Activated CD4-positive, CD25-positive, alpha-beta regulatory T cell treated with anti-CD3 and anti-CD28 coated beads, Interleukin-2, amount 50 U/mL, for 24 hours (primary cell): ENCODE data around the gene TAS1R1.

Source experiments
- ATAC-seq, 2 donors: fragments of 150-1000 bp; cut with Tn5 transposase; one replicate each; pipeline ENCODE4 v1.10.0; 2021; ENCODE audit warnings: mild to moderate bottlenecking in 1 of 2, moderate library complexity in 1 of 2

The TAS1R1 gene

GRCh38 chr1:6614019-6614928 is 59.2 kb downstream of the TAS1R1 start:
- no peak for ATAC-seq

GRCh38 chr1:6614929-6615785 is 60.0 kb downstream of the TAS1R1 start:
- ATAC-seq = no peak

DNA sequence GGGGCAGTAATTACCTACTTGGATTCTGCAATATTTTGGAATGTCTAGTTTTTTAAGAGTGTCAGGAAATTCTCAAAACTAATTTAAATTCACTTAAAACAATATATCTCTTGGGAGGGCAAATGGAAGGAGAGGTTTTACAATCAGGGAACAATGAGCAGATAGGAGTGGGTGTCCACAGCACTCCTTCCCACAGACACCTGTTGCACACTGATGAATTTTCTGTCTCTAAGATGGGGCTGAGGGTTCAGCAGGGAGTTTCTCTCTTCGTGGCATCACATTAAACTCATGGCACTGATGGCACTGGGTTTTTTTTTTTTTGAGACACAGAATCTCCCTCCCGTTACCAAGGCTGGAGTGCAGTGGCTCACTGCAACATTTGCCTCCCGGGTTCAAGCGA is 63.9 kb downstream of the TAS1R1 start:
- no peak for ATAC-seq

GRCh38 chr1:6621429-6622391 is 66.6 kb downstream of the TAS1R1 start:
- ATAC-seq = no peak

GRCh38 chr1:6622396-6623152 is 67.5 kb downstream of the TAS1R1 start:
- no peak for ATAC-seq

DNA sequence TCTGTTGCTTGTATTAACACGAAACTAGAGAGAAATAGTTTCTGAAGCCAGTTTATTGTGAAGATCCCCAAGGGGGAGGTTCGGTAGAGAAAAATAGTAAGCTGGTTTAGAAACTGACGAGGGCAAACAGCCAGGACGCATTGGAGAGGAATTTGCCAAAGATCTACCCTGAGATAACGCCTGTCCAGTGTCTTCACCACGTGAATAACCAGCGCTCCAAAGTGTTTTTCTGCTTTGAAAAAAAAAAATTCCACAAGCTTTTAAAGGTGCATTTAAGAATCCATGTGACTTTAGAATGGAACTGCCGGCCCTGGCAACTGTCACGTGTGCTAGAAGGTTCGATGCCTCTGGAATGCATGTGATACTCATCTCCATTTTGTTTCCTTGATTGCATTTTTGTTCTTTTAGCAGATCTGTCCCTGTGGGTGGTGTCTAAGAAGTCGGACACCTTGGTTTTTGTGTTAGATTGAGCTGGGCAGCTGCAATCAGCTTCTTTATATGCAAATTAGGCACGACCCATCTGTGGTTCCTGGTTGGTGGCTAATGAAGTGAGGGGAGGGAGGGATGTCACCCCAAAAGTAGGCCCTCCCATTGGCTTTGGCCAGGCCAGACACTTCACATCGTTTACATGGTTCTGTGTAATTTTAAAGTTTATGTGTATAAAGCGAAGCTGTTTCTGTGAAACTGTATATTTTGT is 68.3 kb downstream of the TAS1R1 start:
- ATAC-seq = no peak

DNA sequence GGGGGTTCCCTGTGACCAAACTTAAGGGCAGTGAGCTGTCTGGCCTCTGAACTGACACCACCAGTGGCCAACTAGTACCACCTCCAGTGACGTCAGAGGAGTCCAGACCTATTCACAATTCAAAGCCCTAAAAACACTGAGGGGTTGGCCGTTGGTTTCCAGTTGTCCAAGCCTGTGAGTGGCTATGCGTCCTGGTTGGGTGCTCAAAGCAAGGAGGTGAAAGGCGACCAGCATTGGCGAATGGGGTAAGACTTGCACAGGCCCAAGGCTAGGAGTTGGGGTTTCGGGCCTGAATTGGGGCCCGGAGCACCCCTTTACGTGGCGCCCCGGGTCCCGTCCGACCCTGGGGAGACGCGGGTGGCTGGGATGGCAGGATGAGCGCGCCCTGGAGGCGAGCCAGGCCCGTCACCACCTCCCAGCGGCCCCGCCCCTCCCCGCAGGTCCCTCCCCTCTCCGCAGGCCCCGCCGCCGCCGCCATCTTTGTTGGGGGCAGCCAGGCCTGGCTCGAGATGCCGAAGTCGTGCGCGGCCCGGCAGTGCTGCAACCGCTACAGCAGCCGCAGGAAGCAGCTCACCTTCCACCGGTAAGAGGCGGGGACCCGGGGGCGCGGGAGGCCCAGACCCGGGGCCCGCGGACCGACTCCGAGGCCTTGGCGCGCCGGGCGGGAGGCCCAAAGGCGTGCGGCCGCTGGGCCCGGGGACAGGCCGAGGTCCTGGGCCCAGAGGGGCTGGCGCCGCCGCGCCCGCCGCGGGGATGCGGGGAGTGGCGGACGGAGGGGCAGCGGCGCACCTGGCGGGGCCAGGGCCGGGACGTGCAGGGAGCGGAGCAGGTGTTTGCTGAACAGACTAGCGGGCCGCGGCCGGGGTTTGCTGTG is 69.8 kb downstream of the TAS1R1 start, which contains the start of gene THAP3:
Gene THAP3, plus strand, starts transcription at position 159 of the 874 bp plus-strand sequence. Its CDS starts 351 bp downstream, at position 510.
- ATAC-seq = peak; percentile 95 to 97

DNA sequence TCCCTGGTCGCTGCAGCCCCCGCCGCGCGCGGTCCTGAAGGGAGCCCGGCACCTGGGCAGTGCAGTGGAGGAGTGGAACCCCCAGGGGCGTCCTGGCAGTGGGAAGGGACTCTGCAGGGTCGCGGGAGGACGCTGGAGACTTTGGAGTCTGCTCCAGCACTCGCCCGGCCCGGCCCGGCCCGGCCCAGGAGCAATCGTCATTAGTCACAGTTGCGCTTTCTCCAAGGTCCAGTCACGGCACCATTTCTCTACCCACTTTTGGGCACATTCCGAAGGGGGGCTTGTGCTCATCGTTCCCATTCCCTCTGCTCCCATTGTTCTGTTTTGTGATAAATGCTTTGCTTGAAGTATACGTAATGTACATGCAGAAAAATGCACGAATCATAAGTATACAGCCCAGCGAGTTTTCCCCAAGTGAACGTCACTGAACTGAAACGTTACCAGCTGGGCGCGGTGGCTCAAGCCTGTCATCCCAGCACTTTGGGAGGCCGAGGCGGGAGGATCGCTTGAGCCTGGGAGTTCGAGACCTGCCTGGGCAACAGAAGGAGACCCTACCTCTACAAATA is 70.6 kb downstream of the TAS1R1 start:
- peak in 1 of 2 donors; percentile 42 for ATAC-seq

GRCh38 chr1:6627031-6627430 is 71.9 kb downstream of the TAS1R1 start:
- ATAC-seq = no peak

DNA sequence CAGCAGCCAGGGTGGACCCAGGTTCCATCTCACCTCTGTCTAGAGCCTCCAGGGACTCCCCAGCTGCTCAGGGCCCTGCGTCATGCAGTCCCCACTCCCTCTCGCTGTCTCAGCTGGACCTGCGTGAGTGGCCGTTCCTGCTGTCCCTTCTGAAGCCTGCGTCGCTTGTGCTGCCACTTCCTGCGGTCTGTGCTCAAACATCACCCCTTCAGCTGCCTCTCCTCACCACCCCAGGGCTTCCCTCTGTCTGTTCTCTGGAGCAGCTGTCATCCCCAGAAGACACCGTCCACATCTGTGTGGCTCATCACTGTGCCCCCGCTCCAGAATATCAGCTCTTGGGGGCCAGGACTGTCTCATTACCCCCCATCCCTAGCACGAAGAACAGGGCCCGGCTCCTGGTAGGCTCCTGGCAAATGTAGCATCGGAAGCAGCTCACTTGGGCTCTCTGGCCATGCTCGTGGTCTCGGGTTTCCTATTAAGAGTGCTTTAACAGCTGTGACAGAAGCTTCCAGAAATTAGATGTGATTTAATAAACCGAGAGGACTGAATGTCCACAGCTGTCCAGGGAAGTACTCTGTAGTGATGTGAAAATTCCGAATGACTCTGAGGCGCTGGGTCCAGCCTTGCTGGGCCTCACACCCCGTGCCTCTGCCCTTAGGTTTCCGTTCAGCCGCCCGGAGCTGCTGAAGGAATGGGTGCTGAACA is 72.9 kb downstream of the TAS1R1 start:
- no peak for ATAC-seq

- no peak for ATAC-seq
Observed at GRCh38 chr1:6628971-6629479, 73.9 kb downstream of the TAS1R1 start.
